Chondrocyte (in vitro differentiated cells): ENCODE measurements around the gene PRSS57. TPM values are rescaled to one million over a fixed set of nuclear protein-coding genes. Genes with fewer than 3 reads are reported as not detected.
A peak's percentile ranks its signal among the peaks of the same experiment; 100 is the strongest.

ENCODE experiments used
- DNase-seq: peaks from one replicate; pipeline ENCODE4 v3.0.0; 2021; ENCODE audit warnings: mixed read lengths, low spot score
- H3K27ac Mint-ChIP-seq: one replicate; pipeline ENCODE4 v1.8.0; 2021; ENCODE audit warnings: mild to moderate bottlenecking, moderate library complexity, mixed read lengths; ENCODE audit not compliant: unreplicated experiment
- H3K27me3 Mint-ChIP-seq: 2 replicates; pipeline ENCODE4 v1.8.0; 2021; ENCODE audit warnings: low read depth, mixed read lengths
- H3K36me3 Mint-ChIP-seq: 2 replicates; pipeline ENCODE4 v1.8.0; 2021; ENCODE audit warnings: low read depth, mixed read lengths
- H3K4me1 Mint-ChIP-seq: 2 replicates; pipeline ENCODE4 v1.8.0; 2021; ENCODE audit warnings: low read depth, mild to moderate bottlenecking, mixed read lengths
- H3K4me3 Mint-ChIP-seq: one replicate; pipeline ENCODE4 v1.8.0; 2021; ENCODE audit warnings: mild to moderate bottlenecking, moderate library complexity, mixed read lengths; ENCODE audit not compliant: unreplicated experiment
- H3K9me3 Mint-ChIP-seq: 2 replicates; pipeline ENCODE4 v1.8.0; 2021; ENCODE audit warnings: low read depth, mixed read lengths
- total RNA-seq: library from RNA; stranded (reverse); gene quantifications from 3 replicates; pipeline ENCODE4 v1.2.1, GENCODE V29; 2021
- TF ChIP-seq, protein P1 (sequence below): fragments of 200-600 bp; sonication (generic); IDR thresholded peaks from 2 replicates; pipeline ENCODE4 v1.5.0; 2021; ENCODE audit warnings: antibody characterized with exemption, mild to moderate bottlenecking, moderate library complexity

PRSS57 gene
- total RNA-seq, 1 donor from 2014 or later, result not detected

DNA sequence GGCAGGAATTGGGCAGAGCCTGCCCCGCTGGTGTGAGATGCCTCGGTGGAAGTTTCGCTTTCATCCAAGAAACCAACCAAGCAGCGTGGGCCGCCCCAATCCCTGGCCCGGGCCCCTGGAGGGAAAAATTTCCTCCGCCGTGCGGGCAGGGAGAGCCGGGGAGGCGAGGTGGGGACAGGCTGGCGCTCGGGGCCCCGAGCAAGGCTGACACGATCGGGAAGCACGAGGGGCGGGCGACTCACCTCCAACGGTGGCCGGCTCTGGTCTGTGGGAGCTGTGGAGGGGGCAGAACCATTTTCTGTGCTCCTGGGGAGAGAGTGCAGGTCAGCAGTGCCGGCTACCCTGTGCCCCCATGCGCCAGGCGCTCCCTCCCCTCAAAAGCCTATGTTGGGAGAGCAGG, 43.3 kb downstream of the PRSS57 start:
- H3K9me3 Mint-ChIP-seq, result no peaks in the 10 kb centered on the region
- H3K4me1 Mint-ChIP-seq, result no peaks in the 10 kb centered on the region
- H3K36me3 Mint-ChIP-seq, result peaks cover 5% of the 10 kb centered on the region
- no peak overlapping the region for H3K27ac Mint-ChIP-seq
- H3K27me3 Mint-ChIP-seq, result no peaks in the 10 kb centered on the region
- H3K4me3 Mint-ChIP-seq, result no peak overlapping the region
- TF ChIP-seq, protein P1, sequence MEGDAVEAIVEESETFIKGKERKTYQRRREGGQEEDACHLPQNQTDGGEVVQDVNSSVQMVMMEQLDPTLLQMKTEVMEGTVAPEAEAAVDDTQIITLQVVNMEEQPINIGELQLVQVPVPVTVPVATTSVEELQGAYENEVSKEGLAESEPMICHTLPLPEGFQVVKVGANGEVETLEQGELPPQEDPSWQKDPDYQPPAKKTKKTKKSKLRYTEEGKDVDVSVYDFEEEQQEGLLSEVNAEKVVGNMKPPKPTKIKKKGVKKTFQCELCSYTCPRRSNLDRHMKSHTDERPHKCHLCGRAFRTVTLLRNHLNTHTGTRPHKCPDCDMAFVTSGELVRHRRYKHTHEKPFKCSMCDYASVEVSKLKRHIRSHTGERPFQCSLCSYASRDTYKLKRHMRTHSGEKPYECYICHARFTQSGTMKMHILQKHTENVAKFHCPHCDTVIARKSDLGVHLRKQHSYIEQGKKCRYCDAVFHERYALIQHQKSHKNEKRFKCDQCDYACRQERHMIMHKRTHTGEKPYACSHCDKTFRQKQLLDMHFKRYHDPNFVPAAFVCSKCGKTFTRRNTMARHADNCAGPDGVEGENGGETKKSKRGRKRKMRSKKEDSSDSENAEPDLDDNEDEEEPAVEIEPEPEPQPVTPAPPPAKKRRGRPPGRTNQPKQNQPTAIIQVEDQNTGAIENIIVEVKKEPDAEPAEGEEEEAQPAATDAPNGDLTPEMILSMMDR, result no peak
- no peak for DNase-seq

DNA sequence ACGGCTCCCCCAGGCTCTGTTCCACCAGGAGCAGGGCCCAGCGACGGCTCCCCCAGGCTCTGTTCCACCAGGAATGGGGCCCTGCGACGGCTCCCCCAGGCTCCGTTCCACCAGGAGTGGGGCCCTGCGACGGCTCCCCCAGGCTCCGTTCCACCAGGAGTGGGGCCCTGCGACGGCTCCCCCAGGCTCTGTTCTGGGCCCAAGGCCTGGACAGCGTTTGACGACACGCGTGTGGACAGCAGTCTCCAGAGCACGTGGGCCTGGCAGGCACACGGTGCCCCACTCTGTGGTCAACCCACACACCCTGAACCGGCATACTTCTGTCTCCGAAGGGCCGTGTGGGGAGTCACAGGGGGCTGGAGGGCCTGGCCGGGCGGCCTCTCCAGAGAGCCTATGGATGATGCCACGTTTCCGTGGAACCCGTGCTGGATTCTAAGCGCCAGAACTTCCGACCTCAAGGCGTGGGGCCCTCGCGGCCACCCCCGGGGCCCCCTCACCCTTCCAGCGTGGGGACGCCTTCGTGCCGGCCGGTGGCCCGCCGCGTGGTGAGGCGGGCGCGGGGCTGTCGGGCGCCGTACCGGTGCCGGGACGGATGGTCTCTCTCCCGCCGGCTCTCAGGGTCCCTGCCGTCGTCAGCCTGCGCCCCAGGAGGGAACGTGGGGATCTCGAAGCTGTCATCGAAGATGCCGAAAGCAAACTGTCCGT, 44.0 kb downstream of the PRSS57 start:
- no peaks in the 10 kb centered on the region for H3K27me3 Mint-ChIP-seq
- TF ChIP-seq, protein P1, result no peak
- H3K27ac Mint-ChIP-seq, result no peak overlapping the region
- H3K4me1 Mint-ChIP-seq, result no peaks in the 10 kb centered on the region
- H3K9me3 Mint-ChIP-seq, result no peaks in the 10 kb centered on the region
- H3K36me3 Mint-ChIP-seq, result peaks cover 5% of the 10 kb centered on the region
- no peak for DNase-seq
- no peak overlapping the region for H3K4me3 Mint-ChIP-seq

DNA sequence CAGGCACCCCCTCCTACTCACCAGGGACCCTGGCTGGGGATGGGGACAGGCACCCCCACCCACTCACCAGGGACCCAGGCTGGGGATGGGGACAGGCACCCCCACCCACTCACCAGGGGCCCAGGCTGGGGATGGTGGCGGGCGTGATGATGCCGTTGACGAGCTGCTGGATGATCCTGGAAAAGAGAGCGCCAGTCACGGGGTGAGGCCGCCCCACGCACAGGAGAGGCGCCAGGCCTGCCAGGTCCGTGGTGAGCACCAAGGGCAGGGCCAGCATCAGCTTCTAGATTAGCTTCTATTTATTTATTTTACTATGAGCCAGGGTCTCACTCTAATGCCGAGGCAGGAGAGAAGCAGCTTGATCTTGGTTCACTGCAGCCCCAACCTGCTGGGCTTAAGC, 45.1 kb downstream of the PRSS57 start:
- TF ChIP-seq, protein P1, result no peak
- no peaks in the 10 kb centered on the region for H3K9me3 Mint-ChIP-seq

DNA sequence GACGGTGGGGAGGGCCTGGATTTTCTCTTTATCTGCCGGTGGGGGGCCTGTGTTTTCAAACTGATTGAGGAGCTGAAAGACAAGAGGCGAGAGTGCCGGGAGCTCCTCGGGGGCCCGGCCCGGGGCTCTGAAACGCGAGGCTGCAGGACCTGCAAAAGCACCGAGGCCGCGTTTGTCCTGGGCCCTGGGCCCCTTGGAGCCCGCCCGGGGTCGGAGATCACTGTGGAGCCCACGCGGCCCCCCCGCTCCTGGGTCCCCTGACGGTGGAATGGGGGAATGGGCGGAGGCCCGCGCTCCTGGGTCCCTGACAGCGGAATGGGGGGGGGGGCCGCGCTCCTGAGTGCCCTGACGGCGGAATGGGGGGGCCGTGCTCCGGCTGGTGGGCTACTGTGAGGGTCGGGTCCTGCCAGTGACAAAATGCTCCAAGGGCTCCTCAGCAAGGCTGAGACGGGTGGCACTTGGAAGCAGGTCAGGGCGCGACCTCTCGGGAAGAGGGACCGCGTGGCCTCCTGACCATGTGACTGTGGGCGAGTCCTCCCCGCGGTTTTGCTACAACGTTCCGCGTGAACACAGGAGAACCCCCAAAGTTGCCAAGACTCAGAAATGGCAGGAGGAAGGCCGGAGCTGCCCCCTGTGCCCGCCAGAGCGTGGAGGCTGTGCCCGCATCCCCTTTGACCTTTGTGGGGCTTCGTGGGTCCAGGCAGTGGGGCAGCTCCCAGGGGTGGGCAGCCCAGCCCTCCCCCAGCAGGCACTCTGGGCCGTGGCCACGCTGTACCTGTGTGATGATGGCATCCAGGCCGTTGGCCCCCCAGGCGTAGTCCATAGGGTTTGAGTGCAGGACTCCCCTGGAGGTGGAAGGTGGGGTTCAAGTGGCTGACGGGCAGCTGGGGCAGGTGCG, 46.1 kb downstream of the PRSS57 start:
- no peak overlapping the region for H3K27ac Mint-ChIP-seq
- no peaks in the 10 kb centered on the region for H3K4me1 Mint-ChIP-seq
- TF ChIP-seq, protein P1, result no peak
- no peak overlapping the region for H3K4me3 Mint-ChIP-seq
- no peaks in the 10 kb centered on the region for H3K9me3 Mint-ChIP-seq
- peak; percentile 90 for DNase-seq
- no peaks in the 10 kb centered on the region for H3K27me3 Mint-ChIP-seq
- H3K36me3 Mint-ChIP-seq, result peaks cover 8% of the 10 kb centered on the region

More for the DNA sequence above, 45.1 kb downstream of the PRSS57 start:
- Mint-ChIP-seq H3K27ac (no peak overlapping the region), H3K27me3 (no peaks in the 10 kb centered on the region), H3K36me3 (peaks cover 7% of the 10 kb centered on the region), H3K4me3 (no peak overlapping the region), H3K4me1 (no peaks in the 10 kb centered on the region)
- no peak for DNase-seq

DNA sequence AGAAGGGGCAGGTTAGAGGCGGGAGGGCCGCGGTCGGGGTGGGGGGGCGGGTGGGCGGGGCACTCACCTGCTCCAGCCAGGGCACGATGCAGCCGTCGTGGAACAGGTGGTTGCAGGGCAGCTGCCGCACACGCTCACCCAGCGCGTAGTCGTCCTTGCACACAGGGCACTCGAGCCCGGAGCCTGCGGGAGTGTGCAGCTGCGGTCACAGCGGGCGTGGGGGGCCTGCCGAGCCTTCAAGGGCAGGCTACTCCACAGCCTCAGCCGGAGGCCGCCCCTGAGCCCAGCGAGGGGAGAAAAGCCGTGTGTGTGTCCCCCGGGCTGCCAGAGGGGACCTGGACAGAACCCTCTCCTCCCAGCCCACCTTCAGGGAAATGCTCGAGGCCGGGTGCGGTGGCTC, 46.9 kb downstream of the PRSS57 start:
- Mint-ChIP-seq H3K9me3 (no peaks in the 10 kb centered on the region), H3K27ac (no peak overlapping the region), H3K4me1 (no peaks in the 10 kb centered on the region), H3K27me3 (no peaks in the 10 kb centered on the region), H3K4me3 (no peak overlapping the region), H3K36me3 (peaks cover 8% of the 10 kb centered on the region)
- DNase-seq, result peak; percentile 88
- TF ChIP-seq, protein P1, result no peak
